ENCODE results near the gene IL19. TPM values are rescaled to one million over a fixed set of nuclear protein-coding genes. Genes with fewer than 3 reads are reported as not detected.

IL19 gene
- total and polyA plus RNA-seq, 8 donors = 3.1 to 25.9 TPM; not detected in 6

GRCh38 chr1:206779638-206780037, 9.1 kb downstream of the IL19 start:
- Histone ChIP-seq H3K36me3 (no peaks in the 10 kb centered on the region), H3K27ac (no peak overlapping the region), H3K4me1 (no peaks in the 10 kb centered on the region), H3K27me3 (no peaks in the 10 kb centered on the region), H3K4me3 (no peak overlapping the region), H3K9me3 (no peaks in the 10 kb centered on the region)
- intact Hi-C loops (cut with DNase I; ENCODE audit: low total_unique reads) = no loop called here
- no peak for DNase-seq
- TF ChIP-seq POLR2AphosphoS5 (IDR thresholded peaks at IDR 0.05) (no peak), CTCF (IDR thresholded peaks at IDR 0.05) (no peak), EP300 (IDR thresholded peaks at IDR 0.05) (no peak), POLR2A (IDR thresholded peaks at IDR 0.05) (no peak)
- WGBS, 5 donors = 51 to 65% (median 61%) methylated on average over 2 of the region's 2 CpGs

- TF ChIP-seq EP300 (IDR thresholded peaks at IDR 0.05) = no peak
- no peak for TF ChIP-seq POLR2AphosphoS5 (IDR thresholded peaks at IDR 0.05)
- TF ChIP-seq POLR2A (IDR thresholded peaks at IDR 0.05) = no peak
- TF ChIP-seq CTCF (IDR thresholded peaks at IDR 0.05) = no peak
- Histone ChIP-seq H3K9me3 (no peaks in the 10 kb centered on the region), H3K36me3 (no peaks in the 10 kb centered on the region), H3K27me3 (no peaks in the 10 kb centered on the region), H3K27ac (no peak overlapping the region), H3K4me3 (no peak overlapping the region), H3K4me1 (no peaks in the 10 kb centered on the region)
- DNase-seq = no peak
- intact Hi-C loops (cut with DNase I; ENCODE audit: low total_unique reads) = no loop called here
- WGBS, 5 donors = 66 to 95% (median 85%) methylated on average over 2 of the region's 2 CpGs
Measured at GRCh38 chr1:206782448-206782847, 11.9 kb downstream of the IL19 start.

- no peak for DNase-seq
- Histone ChIP-seq H3K4me1 (no peaks in the 10 kb centered on the region), H3K4me3 (no peak overlapping the region), H3K27me3 (no peaks in the 10 kb centered on the region), H3K27ac (no peak overlapping the region), H3K9me3 (no peaks in the 10 kb centered on the region), H3K36me3 (no peaks in the 10 kb centered on the region)
- intact Hi-C loops (cut with DNase I; ENCODE audit: low total_unique reads) = no loop called here
- WGBS, 5 donors = 77 to 92% (median 91%) methylated on average over 6 to 7 of the region's 7 CpGs
- no peak for TF ChIP-seq EP300 (IDR thresholded peaks at IDR 0.05)
- TF ChIP-seq POLR2A (IDR thresholded peaks at IDR 0.05) = no peak
- no peak for TF ChIP-seq CTCF (IDR thresholded peaks at IDR 0.05)
- TF ChIP-seq POLR2AphosphoS5 (IDR thresholded peaks at IDR 0.05) = no peak
Measured at GRCh38 chr1:206783506-206783905, 12.9 kb downstream of the IL19 start.

- WGBS, 5 donors = 84 to 92% (median 87%) methylated on average over 17 of the region's 17 CpGs
- peak; percentile 41 to 42 for DNase-seq
- intact Hi-C loops (cut with DNase I; ENCODE audit: low total_unique reads) = no loop called here
- Histone ChIP-seq H3K4me3 (no peak overlapping the region), H3K9me3 (no peaks in the 10 kb centered on the region), H3K27ac (no peak overlapping the region), H3K4me1 (no peaks in the 10 kb centered on the region), H3K27me3 (no peaks in the 10 kb centered on the region), H3K36me3 (no peaks in the 10 kb centered on the region)
- no peak for TF ChIP-seq POLR2AphosphoS5 (IDR thresholded peaks at IDR 0.05)
- no peak for TF ChIP-seq EP300 (IDR thresholded peaks at IDR 0.05)
- TF ChIP-seq CTCF (IDR thresholded peaks at IDR 0.05) = no peak
- TF ChIP-seq POLR2A (IDR thresholded peaks at IDR 0.05) = no peak
Measured at GRCh38 chr1:206784471-206784903, 13.9 kb downstream of the IL19 start.

All from stomach (tissue), 9 donors.